ENCODE results near the gene CLIC4. TPM values are rescaled to one million over a fixed set of nuclear protein-coding genes. Genes with fewer than 3 reads are reported as not detected.
"Not testable (repeated sequence)": the region's sequence is repeated elsewhere in the genome, so short reads cannot be mapped to it uniquely, and the experiment has no call there.

The CLIC4 gene
- total RNA-seq, 2 donors from 2014 or later: 740 to 777 TPM

DNA sequence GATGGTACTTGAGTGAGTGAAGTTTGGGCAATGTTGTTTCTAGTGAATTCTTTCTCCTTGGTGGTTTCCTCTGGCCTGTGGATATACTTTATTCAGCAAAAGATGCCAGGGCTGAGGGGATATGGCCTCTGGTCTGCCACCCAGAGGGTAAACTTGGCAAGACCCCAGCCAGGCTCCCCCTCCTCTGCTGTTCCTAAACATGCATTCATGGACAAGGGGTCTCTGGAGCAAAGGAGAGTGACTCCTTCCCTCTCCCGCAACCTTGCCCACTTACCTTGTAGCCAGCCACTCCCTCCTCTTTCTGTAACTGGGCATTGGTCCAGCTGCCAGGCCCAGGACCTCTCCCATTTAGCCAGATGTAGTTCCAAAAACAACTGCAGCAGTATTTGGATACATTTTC is 141.0 kb downstream of the CLIC4 start:
- DNase-seq (ENCODE audit: low spot score): no peak

DNA sequence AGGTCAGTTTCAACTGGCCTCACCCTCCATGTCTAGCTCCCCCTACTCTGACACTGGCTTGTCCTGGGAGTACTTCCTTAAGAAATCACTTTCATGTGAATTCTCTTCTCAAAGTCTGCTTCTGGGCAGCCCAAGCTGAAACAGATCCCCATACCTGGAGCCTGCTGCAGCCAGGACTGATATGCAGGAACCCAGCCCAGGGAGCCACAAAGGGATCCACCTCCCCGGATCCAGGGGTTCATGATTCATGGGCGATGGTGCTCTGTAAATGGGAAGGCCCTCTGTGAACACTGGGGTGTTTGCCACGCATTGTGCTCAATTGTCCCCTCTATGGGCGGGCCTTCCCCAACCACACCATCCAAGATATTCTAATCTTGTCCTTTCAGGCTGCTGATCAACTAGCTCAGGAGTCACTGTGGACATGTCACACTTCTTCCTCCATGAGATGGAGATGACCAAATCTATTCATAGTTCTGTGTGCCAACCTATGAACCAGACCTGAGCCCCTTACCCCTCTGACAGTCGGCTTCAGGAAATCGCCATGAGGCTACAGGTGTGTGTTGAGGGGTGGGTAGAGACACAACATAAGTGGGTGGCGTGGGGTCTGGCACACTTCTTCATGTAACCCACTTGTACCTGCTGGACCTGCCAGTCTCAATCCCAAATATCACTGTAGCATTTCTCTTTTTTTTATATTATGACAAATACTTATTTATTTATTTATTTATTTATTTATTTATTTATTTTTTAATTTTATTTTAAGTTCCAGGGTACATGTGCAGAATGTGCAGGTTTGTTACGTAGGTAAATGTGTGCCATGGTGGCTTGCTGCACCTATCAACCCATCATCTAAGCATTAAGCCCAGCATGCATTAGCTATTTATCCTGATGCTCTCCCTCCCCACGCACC is 143.1 kb downstream of the CLIC4 start:
- Histone ChIP-seq H3K4me3 (no peak overlapping the region), H3K4me1 (ENCODE audit: control insufficient read depth in 1 of 2, low read depth in 2 of 2) (no peaks in the 10 kb centered on the region), H3K27me3 (replicated peaks; ENCODE audit: insufficient read depth) (no peaks in the 10 kb centered on the region), H3K27ac (no peak overlapping the region), H3K9me3 (peaks cover 4% of the 10 kb centered on the region), H3K36me3 (no peaks in the 10 kb centered on the region)
- ATAC-seq (ENCODE audit: insufficient number of reproducible peaks, low FRiP score, low read depth) (no peak), DNase-seq (ENCODE audit: low spot score) (no peak)
- TF ChIP-seq CTCF (IDR thresholded peaks at IDR 0.05): no peak

More for the DNA sequence above, 141.0 kb downstream of the CLIC4 start:
- no peaks in the 10 kb centered on the region for H3K4me1 ChIP-seq (ENCODE audit: control insufficient read depth in 1 of 2, low read depth in 2 of 2)
- TF ChIP-seq CTCF (IDR thresholded peaks at IDR 0.05): no peak
- no peak overlapping the region for H3K27ac ChIP-seq
- ATAC-seq (ENCODE audit: insufficient number of reproducible peaks, low FRiP score, low read depth): no peak
- H3K4me3 ChIP-seq: no peak overlapping the region
- no peaks in the 10 kb centered on the region for H3K27me3 ChIP-seq (replicated peaks; ENCODE audit: insufficient read depth)
- H3K36me3 ChIP-seq: no peaks in the 10 kb centered on the region
- H3K9me3 ChIP-seq: no peaks in the 10 kb centered on the region

DNA sequence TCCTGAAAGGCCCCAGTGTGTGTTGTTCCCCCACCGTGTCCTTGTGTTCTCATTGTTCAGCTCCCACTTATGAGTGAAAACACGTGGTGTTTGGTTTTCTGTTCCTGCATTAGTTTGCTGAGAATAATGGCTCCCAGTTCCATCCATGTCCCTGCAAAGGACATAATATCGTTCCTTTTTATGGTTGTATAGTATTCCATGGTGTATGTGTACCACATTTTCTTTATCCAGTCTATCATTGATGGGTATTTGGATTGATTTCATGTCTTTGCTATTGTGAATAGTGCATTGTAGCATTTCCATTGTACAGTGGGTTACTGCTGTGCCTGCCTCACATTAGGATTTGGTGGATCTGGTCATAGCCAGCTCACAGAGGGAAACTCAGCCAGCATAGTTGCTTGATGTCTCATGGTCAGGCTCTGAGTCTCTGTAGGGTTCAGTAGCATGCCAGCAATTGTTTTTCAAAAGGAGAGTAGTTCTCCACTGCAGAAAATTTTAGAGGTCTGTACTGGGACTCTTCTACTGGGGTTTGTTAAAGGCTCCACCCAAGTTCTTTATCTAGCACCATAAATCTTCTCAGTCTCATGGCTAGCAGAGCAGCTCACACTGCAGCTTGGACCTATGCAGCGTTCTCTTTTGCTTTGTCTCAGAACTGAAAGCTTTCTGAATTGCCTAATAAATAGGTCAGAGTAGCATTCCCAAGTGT is 143.9 kb downstream of the CLIC4 start:
- Histone ChIP-seq H3K4me1 (ENCODE audit: control insufficient read depth in 1 of 2, low read depth in 2 of 2) (no peaks in the 10 kb centered on the region), H3K27ac (no peak overlapping the region), H3K27me3 (replicated peaks; ENCODE audit: insufficient read depth) (no peaks in the 10 kb centered on the region), H3K9me3 (peaks cover 4% of the 10 kb centered on the region), H3K36me3 (no peaks in the 10 kb centered on the region), H3K4me3 (no peak overlapping the region)
- ATAC-seq (ENCODE audit: insufficient number of reproducible peaks, low FRiP score, low read depth): no peak
- no peak for DNase-seq (ENCODE audit: low spot score)
- no peak for TF ChIP-seq CTCF (IDR thresholded peaks at IDR 0.05)

DNA sequence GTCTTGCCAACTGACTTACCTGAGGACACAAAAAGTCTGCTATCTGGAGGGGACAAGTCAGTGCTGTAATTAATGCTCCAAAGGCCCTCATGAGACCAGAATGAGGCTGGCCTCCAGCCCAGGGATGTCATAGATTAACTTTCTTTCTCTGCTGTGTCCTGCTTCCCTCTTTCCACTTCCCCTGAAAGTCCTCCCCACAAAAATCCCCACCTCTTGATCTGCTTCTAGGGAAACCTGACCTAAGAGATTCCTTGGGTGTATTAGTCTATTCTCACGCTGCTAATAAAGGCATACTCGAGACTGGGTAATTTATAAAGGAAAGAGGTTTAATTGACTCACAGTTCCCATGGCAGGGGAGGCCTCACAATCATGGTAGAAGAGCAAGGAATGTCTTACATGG is 145.6 kb downstream of the CLIC4 start:
- Histone ChIP-seq H3K9me3 (peaks cover 4% of the 10 kb centered on the region), H3K36me3 (no peaks in the 10 kb centered on the region), H3K27ac (no peak overlapping the region), H3K4me3 (no peak overlapping the region), H3K4me1 (ENCODE audit: control insufficient read depth in 1 of 2, low read depth in 2 of 2) (no peaks in the 10 kb centered on the region), H3K27me3 (replicated peaks; ENCODE audit: insufficient read depth) (no peaks in the 10 kb centered on the region)
- no peak for TF ChIP-seq CTCF (IDR thresholded peaks at IDR 0.05)
- DNase-seq (ENCODE audit: low spot score) (no peak), ATAC-seq (ENCODE audit: insufficient number of reproducible peaks, low FRiP score, low read depth) (no peak)

- not testable (repeated sequence) for DNase-seq (ENCODE audit: low spot score); ATAC-seq (ENCODE audit: insufficient number of reproducible peaks, low FRiP score, low read depth); H3K4me1 ChIP-seq (ENCODE audit: control insufficient read depth in 1 of 2, low read depth in 2 of 2); H3K4me3 ChIP-seq; H3K36me3 ChIP-seq; H3K9me3 ChIP-seq; H3K27ac ChIP-seq; H3K27me3 ChIP-seq (replicated peaks; ENCODE audit: insufficient read depth)
Observed at GRCh38 chr1:24891367-24891766, 146.1 kb downstream of the CLIC4 start.

All from thoracic aorta (tissue), 2 donors.